Activated CD4-positive, CD25-positive, alpha-beta regulatory T cell (primary cell): Measurements from ENCODE around the gene PEAK1.

Experiments used
- DNase-seq, 4 experiments: peaks; one replicate each; lab custom pipeline; 2025; lab: John Stamatoyannopoulos, UW

PEAK1 gene

DNA sequence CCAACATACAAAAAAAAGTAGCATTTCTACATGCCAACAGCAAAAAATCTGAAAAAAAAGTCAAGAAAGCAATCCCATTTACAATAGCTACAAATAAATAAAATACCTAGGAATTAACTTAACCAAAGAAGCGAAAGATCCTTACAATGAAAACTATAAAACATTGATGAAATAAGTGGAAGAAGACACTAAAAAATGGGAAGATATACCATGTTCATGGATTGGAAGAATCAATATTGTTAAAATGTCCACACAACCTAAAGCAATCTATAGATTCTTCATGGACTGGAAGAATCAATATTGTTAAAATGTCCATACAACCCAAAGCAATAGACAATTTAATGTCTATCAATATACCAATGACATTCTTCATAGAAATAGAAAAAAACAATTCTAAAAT lies 21.0 kb downstream of the PEAK1 start:
- no peak for DNase-seq

DNA sequence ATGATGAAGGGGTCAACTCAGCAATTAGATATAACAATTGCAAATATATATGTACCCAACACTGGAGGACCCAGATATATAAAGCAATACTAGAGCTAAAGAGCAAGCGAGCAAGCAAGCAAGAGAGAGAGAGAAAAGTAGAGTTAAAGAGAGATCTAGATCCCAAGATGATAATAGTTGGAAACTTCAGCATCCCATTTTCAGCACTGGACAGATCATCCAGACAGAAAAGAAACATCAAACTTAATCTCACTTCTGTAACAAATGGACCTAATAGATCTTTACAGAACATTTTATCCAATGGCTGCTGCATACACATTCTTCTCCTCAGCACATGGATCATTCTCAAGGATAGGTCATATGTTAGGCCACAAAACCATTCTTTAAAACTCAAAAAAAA lies 23.2 kb downstream of the PEAK1 start:
- no peak for DNase-seq

DNA sequence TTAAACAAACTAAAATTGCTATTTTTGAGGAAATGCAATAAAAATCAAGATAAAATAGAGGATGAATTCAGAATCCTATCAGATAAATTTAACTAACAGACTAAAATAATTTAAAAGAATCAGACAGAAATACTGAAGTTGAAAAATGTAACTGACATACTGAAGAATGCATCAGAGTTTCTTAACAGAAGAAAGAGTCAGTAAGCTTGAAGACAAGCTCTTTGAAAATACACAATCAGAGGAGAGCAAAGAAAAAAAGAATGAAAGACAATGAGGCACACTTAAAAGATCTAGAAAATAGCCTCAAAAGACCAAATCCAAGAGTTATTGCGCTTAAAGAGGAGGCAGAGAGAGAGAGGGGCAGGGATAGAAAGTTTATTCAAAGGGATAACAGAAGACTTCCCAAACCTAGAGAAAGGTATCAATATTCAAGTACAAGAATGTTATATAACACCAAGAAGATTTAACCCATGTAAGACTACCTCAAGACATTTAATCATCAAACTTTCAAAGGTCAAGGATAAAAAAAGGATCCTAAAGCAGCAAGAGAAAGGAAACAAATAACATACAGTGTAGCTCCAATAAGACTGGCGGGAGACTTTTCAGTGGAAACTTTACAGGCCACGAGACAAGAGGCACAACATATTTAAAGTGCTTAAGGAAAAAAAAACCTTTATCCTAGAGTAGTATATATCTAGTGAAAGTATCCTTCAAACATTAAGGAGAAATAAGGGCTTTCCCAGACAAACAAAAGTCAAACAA lies 24.7 kb downstream of the PEAK1 start:
- no peak for DNase-seq

DNA sequence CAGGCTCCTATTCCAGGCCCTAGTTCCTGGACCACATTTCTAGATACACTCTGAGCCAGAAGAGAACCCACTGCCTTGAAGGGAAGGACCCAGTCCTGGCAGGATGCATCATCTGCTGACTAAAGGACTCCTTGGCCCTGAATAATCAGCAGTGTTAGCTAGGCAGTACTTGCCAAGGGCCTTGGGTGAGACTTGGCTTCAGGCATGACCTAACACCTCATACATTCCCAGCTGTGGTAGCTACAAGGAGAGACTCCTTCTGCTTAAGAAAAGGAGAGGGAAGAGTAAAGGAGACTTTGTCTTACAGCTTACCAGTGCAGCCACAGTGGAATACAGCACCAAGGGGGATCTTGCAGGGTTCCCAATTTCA lies 26.4 kb downstream of the PEAK1 start:
- DNase-seq = no peak

DNA sequence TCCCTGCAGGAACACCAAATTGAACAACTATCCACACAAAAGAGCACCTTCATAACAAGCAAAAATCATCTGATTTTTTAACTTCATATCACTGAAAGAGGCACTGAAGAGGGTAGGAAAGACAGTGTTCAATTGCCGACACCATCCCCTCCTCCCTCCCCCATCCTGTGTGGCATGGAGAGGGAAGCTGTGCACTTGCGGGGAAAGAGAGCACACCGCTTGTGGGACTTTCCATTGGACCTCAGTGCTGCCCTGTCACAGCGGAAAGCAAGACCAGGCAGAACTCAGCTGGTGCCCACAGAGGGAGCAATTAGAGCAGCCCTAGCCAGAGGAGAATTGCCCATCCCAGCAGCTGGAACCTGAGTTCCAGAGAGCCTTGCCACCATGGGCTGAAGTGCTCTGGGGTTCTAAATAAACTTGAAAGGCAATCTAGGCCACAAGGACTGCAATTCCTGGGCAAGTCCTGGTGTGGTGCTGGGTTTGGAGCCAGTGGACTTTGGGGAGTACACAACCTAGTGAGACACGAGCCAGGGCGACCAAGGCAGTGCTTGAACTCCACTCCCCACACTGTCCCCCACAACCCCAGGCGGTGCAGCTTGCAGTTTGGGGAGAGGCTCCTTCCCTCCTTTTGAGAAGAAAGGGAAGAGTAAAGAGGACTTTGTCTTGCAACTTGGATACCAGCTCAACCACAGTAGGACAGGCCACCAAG lies 27.0 kb downstream of the PEAK1 start:
- DNase-seq = no peak

DNA sequence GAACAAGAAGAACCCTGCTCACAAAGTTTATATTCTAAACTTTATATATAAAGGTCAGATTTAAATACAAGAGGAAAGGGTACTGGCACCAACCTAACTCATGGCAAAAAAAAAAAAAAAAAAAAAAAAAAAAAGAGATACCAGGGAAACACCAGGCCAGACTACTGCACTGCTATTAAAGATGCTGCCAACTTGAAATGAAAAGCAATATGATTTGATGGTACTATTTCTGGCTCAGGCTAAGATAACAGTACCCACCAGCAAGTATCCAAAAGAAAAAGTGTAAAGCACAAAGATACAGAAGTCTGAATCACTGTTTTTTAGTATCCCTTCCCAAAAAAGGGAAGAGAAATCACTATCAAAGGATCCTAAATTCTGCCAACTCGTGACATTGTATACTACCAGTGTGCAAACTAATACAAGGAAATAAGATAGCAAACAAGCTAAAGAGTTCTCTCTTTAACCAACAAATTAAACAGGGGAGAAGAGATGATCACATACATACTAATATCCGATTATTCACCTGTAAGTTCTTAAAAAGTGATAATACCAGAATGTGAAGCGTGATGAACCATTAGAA lies 28.4 kb downstream of the PEAK1 start:
- no peak for DNase-seq

DNA sequence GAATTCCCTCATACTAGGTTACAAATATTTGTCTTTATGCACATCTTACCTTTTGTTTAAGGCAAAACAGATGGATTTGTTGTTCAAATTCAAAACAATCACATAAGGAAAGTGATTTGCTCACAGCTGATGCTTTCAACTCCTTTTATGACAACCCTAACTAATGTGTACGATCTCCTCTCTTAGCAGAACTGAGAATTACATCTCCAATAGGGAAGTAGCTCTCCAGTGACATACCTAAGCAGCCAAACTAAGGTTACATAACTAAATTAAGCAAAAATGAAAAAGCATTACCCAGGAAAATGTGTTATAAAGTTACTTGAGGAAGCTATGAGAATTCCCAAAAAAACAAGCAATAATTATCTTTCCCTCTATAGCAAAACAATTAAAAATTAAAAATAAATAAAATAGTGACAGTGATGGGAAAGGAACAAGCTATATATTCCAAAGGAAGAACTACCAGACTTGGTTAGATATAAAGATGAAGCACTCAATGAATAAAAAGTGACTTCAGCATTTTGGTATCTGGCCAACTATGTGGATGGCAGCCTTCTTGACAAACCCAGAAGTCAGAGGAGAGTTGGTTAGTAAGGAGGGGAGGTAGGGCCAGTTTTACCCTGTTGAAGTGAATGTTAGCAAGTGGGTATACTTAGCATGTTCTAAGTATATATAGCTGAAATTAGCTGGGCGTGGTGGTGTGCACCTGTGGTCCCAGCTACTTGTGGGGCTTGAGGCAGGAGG lies 32.4 kb downstream of the PEAK1 start:
- no peak for DNase-seq

DNA sequence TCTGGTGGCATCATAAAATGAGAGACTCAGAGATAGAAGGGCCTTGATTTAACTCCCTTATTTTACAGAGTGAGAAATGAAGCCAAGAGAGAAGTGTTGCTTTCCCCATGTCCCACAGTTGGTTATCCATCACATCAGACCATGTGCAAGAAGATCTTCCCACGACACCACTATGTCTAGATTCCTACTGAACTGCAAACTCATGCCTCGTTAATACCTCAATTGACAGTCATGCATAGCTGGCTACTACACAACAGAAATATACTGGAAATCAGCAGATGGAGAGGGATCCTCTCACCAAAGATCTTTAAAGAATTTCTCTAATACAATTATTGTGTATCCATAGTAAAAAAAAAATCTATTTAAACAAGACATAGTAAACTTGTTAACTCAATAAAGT lies 33.3 kb downstream of the PEAK1 start:
- DNase-seq = no peak

DNA sequence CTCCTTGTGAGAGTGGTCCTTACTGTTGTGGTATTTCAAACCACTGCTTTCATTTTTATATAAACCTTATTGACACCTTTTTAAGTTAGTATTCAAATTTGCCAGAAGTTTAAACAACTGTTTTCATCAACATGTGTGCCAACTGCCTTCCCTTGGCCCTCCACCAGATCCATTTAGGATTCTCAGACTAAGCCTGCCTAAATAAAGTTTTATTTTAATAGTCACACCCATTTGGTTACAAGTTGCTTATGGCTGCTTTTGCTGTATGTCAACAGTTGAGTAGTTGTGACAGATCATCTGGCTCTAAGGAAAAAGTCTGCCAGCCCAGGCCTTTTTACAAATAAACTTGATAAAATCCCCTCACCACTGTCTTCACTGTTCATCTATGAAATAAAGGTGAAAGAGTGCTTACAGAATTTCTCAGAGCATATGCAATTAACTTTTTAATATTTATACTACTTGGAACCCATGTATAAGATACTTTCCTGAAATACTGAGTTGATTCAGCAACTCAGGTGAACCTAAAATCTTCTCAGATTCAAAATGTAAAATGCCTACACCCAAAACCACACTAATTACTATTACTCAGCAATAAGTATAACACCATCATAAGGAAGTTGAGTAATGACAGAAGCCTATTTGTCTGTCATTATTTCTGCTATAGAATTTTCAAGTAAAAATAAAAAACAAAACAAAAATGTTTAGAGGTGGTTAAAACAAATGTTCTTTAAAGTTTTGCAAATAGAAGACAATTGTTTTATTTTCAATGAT lies 35.1 kb downstream of the PEAK1 start:
- no peak for DNase-seq

DNA sequence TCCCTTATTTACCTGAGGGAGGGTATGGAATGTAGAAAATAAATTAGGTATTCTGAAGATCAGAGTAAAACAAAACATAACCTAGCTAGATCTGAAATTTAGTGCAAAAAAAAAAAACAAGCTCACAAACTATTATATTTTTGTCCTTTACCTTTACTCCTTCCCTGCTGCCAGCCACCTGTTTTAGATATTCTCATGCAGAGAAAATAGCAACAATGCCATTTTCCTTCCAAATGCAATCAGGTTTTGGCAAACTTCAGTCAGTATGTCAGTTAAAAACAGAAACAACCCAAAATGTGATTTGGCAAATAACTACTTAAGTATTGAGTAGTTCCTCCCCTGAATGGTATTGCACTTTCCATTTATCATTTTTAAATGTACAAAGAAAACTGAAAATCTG lies 35.8 kb downstream of the PEAK1 start:
- no peak for DNase-seq

DNA sequence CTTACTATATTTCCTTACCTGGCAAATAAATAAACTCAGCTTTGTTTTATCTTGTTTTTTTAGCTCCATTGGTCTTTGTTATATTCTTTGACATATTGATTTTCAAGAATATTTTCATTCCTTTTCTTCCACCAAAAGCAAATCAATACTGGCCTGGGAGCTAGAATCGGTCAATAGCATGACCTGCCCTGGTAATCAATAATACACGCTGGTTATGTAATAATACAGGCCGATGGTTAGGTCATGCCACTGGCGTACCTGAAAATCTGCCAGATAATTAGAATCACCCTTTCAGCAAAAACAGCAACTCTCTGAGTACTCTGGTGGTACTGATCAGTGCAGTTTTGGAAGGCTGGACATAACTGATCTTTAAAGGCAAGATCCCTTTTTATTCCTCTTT lies 39.9 kb downstream of the PEAK1 start:
- no peak for DNase-seq

DNA sequence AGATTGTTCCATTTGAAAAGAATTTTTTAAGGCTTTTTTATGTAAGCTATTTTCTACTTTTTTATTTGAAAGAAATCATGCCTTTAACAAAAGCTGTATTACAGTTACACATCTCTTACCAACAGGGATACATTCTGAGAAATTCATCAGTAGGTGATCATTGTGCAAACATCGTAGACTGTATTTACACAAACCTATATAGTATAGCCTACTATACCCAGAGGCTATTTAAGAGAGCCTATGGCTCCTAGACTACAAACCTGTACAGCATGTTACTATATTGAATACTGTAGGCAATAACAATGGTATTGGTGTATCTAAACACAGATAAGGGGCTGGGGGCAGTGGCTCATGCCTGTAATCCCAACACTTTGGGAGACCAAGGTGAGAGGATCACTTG lies 43.1 kb downstream of the PEAK1 start:
- no peak for DNase-seq

DNA sequence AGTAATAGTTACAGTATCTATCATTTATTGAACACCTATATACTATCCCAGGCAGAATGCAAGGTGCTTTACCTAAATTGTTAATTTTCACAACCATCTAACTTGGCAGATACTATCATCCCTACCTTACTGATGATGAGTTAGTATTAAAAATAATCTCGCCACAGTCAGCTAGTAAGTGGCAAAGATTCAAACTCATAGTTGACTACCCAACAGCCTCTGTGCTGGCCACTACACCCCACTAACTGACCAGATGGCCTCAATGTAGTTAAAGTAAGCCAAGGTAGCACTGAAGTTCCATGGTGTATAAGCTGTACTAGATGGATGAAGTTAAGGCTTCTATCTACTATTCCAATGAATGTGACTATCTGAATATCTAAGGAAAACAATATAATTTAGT lies 44.8 kb downstream of the PEAK1 start:
- DNase-seq = no peak

DNA sequence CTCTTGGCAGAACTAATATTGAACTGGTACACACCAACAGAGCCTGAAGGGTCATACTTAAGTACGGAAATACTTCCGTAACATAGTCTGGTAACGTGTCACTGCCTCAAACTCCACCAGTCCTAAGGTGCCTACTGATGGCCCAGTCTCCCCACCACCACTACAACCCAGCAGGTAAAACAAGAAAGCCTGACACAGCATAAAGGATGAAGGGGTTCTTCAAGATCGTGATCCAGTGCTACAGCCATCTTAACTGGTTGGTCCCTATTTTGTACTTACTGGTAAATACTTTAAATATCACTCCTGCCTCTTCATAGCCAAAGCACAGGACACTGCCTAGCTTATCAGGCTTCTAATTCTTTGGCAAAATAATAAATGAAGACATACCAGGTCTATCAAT lies 46.5 kb downstream of the PEAK1 start:
- DNase-seq = no peak

DNA sequence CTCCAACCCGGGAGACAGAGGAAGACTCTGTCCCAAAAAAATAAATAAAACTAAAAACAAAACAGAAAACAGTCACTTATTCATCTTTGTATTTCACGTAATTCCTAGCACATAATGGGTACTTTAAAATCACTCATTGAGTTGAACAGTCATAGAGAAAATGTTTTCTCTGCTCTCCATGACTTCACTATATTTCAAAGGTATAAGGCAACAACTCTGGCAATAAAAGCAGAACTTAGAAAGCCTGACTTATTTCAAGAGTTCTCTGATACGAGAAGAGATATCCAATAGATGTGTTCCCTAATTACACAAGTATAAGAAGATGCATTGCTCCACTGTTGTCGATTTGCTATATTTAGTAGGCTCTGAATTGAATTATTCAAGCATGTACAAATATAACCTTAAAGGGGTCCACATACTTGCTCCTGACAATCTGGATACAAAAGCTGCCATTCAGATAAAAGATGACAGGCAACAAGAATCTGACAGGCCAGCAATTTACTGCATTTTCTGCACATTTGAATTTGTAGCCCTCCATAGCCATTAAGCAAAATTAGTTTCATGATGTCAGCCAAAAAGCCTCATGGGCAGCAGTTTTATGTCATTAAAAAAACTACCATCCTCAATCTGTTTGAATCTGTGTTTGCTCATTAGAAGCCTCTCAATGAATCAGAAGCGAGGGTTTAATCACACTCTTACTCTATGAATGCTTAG lies 47.9 kb downstream of the PEAK1 start:
- no peak for DNase-seq

DNA sequence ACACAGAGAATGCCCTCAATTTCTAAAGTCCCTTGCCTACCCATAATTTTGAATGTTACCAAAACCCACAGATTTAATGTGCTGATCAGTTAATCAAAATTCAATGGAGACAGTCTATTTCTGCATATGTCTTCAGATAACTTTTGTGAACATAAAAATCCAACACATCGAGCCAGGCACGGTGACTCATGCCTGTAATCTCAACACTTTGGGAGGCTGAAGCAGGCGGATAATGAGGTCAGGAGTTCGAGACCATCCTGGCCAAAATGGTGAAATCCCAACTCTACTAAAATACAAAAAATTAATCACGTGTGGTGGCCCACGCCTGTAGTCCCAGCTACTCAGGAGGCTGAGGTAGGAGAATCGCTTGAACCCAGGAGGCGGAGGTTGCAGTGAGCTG lies 49.3 kb downstream of the PEAK1 start:
- DNase-seq = no peak

DNA sequence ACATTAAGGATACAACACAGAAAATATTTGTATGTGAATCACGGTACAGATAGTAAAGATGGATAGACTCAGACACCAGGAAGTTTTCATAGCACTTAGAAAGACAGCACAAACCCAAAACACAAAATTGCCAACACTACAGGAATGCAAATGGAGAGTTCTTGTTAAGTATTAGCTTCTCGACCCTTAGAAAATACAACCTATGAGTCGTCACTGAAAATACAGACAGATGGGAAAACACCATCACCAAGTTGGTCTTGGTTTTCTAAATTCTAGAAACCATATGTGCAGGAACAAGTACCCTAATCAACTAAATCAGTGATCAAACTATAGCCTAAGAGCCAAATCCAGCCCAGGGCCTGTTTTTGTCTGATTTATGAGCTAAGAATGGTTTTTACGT lies 50.7 kb downstream of the PEAK1 start:
- no peak for DNase-seq

DNA sequence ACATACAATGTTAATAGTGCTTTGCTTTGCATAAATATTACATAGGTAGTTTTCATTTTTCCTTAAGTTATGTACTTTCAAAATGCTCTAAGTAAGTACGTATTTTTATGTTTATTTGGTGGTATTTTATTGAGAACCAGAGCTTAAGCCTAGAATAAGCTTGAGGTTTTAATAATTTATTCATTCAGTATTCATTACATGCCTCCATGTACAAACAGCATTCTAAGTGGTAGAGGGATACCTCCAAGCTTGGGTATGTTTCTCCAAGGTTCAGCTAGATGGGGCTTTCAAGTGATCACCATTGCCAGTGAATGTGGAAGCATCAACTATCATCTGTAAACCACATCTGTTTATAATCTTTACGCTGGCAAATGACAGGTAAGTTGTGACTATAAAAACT lies 52.3 kb downstream of the PEAK1 start:
- no peak for DNase-seq

DNA sequence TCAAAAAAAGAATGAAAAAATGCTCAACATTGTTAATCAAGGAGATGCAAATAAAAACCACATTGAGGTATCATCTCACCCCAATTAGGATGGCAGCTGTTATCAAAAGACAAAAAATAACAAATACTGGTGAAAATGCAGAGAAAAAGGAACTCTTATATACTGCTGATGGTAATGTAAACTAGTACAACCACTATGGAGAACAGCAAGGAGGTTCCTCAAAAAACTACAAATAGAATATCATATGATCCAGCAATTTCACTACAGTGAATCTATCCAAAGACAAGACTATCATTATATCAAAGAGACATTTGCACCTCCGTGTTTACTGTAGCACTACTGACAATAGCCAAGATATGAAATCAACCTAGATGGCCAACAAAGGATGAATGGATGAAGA lies 58.4 kb downstream of the PEAK1 start:
- no peak for DNase-seq

DNA sequence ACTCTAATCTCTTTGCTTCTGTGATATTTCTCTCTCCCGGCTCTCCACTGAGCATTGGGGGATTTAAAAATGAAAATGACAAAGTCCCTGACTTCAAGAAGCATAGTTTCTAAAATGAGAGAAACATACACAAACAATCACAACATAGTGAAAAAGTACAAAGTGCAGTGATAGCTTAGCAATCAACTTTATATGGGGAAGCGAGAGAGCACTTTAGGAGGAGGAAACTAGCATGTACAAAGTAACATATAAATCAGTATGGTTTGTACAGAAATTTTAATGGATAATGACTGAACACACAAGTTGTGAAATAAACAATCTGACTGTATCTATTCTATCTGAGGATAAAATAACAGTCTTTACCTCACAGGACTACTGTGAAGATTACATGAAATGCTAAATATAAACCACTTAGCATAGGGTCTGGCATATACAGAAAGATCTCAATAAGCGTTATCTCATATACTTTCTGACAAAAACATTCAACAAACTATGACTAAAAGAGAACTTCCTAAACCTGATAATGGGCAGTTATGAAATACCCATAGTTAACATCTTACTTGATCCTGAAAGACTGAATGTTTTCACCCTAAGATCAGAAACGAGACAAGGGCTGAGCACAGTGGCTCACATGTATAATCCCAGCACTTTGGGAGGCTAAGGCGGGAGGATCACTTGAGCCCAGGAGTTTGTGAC lies 61.2 kb downstream of the PEAK1 start:
- DNase-seq = no peak

DNA sequence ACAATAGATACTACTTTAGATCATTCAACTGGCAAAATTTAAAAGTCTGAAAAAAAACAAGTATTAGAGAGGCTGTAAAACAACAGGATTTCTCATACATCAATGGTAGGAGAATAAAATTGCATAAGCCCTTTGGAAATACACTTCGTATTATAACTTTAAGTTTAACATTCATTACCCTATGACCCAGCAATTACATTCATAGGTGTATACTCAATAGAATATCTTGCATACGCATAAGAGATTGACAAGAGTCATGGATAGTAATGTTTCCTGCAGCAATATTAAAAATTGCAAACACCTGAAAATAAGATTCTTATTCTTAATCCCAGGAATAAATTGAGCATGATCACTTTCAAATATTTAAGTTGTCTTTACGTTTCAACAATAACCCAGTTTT lies 63.6 kb downstream of the PEAK1 start:
- DNase-seq = no peak
